M059J (cell line): ENCODE data around the gene ACTL9. TPM values are rescaled to one million over a fixed set of nuclear protein-coding genes. Genes with fewer than 3 reads are reported as not detected.
A peak's percentile ranks its signal among the peaks of the same experiment; 100 is the strongest.
"Not testable (repeated sequence)": the region's sequence is repeated elsewhere in the genome, so short reads cannot be mapped to it uniquely, and the experiment has no call there.

Source experiments
- DNase-seq: peaks from one replicate; pipeline ENCODE4 v3.0.0-alpha.2; 2012; ENCODE audit warnings: low read depth
- total RNA-seq: library from RNA; depleted of rRNA; stranded (reverse); fragments of >200 nt; shearing (Covaris generic); gene quantifications from 2 replicates; pipeline ENCODE4 v1.2.3, GENCODE V29; 2014; rRNA removed

Gene ACTL9
- total RNA-seq, result not detected in 2 replicates

DNA sequence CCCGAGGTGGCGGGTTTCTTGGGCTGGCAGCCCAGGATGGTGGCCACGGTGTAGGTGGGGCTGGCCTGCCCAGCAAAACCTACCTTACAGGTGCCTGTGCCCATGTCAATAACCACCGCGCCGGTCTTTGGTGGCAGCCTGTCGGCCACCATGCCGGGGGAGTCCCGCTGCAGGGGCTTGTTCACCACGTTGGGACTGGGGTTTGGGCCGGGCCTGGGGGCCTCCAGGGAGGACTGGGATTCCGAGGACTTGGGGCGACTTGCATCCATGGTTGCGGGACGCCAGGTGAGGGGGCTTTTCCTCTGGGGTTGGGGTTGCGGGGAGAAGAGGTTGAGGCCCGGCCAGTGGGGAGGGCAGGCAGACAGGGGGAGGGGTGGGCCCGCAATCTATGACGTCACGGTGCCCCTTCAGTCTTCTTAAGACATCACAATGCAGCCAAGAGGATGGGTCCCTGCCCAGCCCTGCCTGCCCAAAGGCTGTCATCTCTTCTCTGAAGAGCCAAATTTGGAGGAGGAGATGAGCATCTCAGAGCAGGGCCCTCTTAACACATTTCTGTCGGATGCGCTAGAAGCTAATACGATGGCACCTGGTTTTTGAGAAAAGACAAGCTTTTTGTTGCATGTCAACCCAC is at the start of gene ACTL9:
Gene ACTL9 (minus strand): TSS at position 363 of the 631 bp plus-strand sequence. CDS start 94 bp downstream, at position 269.
- no peak for DNase-seq

DNA sequence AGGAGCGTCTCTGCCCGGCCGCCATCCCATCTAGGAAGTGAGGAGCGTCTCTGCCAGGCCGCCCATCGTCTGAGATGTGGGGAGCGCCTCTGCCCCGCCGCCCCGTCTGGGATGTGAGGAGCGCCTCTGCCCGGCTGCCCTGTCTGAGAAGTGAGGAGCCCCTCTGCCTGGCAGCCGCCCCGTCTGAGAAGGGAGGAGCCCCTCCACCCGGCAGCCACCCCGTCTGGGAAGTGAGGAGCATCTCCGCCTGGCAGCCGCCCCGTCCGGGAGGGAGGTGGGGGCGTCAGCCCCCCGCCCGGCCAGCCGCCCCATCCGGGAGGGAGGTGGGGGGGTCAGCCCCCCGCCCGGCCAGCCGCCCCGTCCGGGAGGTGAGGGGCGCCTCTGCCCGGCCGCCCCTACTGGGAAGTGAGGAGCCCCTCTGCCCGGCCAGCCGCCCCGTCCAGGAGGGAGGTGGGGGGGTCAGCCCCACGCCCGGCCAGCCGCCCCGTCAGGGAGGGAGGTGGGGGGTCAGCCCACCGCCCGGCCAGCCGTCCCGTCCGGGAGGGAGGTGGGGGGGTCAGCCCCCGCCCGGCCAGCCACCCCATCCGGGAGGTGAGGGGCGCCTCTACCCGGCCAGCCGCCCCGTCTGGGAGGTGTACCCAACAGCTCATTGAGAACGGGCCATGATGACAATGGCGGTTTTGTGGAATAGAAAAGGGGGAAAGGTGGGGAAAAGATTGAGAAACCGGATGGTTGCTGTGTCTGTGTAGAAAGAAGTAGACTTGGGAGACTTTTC is 40.9 kb upstream of the ACTL9 start:
- not testable (repeated sequence) for DNase-seq

- DNase-seq, result no peak
Observed at GRCh38 chr19:8738377-8738776, 39.8 kb upstream of the ACTL9 start.

GRCh38 chr19:8731428-8732169 is 33.0 kb upstream of the ACTL9 start:
- peak; percentile 2 for DNase-seq

- no peak for DNase-seq
Observed at GRCh38 chr19:8724276-8724675, 25.7 kb upstream of the ACTL9 start.

- no peak for DNase-seq
Observed at GRCh38 chr19:8722032-8722431, 23.4 kb upstream of the ACTL9 start.

- no peak for DNase-seq
Observed at GRCh38 chr19:8721334-8721733, 22.7 kb upstream of the ACTL9 start, which contains the start of gene OR2Z1. Gene OR2Z1, plus strand, starts transcription at chr19:8721634. Its CDS starts 9,395 bp downstream, at chr19:8731029.

- DNase-seq, result not testable (repeated sequence)
Observed at GRCh38 chr19:8710337-8710736, 11.7 kb upstream of the ACTL9 start.

DNA sequence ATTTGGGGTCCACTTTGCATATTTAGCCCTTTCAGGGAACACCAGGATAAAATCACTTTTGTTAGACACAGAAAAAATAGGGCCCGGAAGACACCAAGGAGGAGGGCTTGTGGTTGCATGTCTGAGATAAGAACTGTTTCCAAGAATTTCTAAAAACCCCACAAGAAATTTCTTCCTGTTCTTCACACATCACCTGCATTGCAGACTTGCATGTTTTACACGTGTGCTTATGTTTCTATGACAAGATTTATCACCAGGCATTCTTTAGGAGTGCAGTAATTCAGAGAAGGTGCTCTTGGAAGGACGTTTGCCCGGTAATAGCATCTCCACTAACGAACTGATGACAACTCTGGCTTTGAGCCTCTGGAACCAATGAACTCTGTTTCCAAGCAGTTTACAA is 7.1 kb upstream of the ACTL9 start:
- DNase-seq, result no peak

DNA sequence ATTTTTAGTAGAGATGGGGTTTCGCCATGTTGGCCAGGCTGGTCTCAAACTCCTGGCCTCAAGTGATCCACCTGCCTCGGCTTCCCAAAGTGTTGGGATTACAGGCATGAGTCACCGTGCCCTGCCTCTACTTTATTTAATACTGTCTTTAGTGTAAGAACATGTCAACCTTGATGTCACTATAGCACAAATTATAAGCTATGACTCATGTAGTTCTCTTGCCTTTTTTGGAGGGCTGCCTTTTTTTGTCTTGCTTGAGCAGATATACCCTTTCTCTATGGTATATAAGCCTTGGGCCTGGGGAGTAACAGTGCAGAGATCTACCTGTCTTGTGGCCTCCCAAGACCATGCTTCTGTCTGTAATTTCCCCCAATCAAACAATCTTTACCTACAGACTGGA is 6.7 kb upstream of the ACTL9 start:
- DNase-seq, result not testable (repeated sequence)

GRCh38 chr19:8703223-8703622 is 4.6 kb upstream of the ACTL9 start:
- no peak for DNase-seq

GRCh38 chr19:8702350-8702749 is 3.8 kb upstream of the ACTL9 start:
- no peak for DNase-seq

DNA sequence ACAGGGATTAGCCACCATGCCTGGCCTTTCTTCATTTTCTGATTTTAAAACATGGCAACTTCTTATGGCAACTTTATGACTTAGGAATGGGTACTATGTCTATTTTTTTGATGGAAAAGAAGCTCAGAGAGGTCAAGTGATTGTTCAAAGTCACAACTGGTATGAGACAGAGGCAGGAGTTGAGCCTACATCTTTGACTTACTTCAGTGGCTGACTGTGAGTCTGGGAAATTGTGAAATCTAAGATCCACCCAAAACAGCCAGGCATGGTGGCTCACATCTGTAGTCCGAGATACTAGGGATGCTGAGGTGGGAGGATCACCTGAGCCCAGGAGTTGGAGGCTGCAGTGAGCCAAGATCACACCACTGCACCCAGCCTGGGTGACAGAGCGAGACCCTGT is 2.4 kb upstream of the ACTL9 start:
- DNase-seq, result no peak

GRCh38 chr19:8699908-8700307 is 1.3 kb upstream of the ACTL9 start:
- no peak for DNase-seq

DNA sequence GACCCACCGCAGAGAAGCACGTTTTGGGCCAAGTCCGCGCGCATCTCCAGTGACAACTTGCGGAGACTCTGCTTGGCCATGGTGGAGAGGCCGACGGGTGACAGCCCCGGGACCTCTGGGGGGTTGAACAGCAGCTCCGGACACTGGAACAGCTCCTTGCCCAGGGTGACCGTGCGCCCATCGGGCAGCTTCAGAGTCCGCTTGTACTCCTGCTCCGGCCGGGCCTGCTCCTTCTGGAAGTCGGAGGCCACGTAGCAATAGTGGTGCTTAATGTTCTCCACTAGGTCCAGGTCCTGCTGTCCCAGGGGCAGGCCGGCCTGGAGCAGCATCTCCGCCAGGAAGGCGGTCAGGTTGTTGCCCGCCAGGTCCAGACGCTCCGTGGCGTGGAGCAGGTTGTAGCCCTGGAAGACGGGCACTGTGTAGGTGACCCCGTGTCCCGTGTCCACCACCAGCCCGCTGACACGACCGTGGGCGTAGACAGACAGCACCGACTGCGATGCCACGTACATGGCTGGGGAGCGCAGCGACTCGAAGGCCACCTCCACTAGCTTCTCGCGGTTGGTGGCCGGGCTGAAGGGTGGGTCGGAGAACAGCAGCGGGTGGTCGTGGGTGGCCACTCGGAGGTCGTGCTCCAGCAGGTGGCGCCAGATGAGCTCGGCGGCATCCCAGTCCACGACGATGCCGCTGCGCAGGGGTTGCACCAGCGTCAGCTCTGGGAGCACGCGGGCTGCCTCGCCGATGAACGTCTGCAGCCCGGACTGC is 743 bp downstream of the ACTL9 start:
- no peak for DNase-seq

- DNase-seq, result no peak
Observed at GRCh38 chr19:8696993-8697392, 1.6 kb downstream of the ACTL9 start.

GRCh38 chr19:8695911-8696310 is 2.7 kb downstream of the ACTL9 start:
- DNase-seq, result no peak

DNA sequence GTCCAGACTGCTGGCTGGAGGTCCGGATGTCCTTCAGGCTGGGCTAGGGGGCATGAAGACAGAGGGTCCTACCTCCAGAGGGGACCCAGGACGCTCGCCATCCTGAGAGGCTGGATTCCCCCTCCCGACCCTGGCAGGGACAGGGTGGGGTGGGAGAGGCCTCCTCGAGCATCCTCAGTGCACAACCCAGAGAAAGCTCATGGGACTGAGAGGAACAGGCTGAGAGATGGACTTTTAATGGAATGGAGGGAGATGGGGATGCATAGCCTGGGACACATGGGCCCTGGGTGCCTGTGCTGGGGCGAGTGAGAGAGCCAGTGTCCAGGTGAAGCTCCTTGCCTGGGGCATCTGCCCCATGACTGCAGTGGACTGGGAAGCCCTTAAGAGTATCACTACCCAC is 3.1 kb downstream of the ACTL9 start:
- DNase-seq, result no peak

DNA sequence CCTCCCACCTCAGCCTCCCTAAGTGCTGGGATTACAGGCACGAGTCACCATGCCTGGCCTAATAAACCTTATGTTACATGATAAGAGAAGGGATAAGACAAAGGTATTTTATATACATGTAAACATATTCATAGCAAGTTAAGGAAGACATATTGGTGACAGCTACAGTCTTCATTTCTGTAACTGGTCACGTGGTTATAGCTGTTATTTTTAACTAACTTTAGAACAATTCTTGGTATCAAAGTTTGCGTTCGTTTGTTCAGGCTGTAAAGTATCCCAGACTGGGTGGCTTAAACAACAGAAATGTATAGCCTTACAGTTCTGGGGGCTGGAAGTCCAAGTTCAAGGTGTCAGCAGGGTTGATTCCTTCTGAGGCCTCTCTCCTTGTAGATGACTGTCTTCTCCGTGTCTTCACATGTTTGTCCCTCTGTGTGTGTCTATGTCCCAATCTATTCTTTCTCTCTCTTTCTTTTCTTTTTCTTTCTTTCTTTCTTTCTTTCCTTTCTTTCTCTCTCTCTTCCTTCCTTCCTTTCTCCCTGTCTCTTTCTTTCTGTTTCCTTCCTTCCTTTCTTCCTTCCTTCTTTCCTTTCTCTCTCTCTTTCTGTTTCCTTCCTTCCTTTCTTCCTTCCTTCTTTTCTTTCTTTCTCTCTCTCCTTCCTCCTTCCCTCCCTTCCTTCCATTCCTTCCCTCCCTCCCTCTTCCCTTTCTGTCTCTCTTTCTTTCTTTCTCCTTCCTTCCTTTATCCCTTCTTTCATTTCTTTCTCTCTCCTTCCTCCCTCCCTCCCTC is 7.6 kb downstream of the ACTL9 start:
- DNase-seq, result no peak

GRCh38 chr19:8688930-8689329 is 9.7 kb downstream of the ACTL9 start:
- no peak for DNase-seq

- no peak for DNase-seq
Observed at GRCh38 chr19:8686549-8686948, 12.0 kb downstream of the ACTL9 start.
